Measurements from ENCODE around the gene ABCC8.

The ABCC8 gene

DNA sequence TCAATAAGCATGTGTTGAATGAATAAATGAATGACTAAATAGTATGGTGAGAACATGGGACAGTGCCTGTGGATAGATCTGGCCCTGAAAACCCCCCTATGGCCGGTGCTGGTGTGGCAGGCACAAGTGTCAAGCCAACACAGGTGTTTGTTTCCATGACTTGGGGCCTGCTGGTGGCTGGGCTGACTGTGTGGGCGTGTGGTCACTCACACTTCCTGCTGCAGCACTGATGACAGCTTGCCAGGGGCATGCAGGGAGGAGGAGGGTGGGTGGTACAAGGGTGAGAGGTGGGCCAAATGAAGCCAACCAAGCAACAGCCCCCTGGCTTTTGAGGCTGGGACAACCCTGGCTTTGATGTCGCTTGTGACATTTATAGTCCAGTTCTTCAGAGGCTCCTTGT is 30.3 kb upstream of the ABCC8 start:
- H3K27ac ChIP-seq (ENCODE audit: low read depth in 2 of 2, low read length in 2 of 2): no peak overlapping the region
- H3K4me1 ChIP-seq (ENCODE audit: control insufficient read depth in 2 of 2, insufficient read depth in 2 of 2, low read length in 2 of 2): no peaks in the 10 kb centered on the region
- H3K9me3 ChIP-seq (ENCODE audit: control insufficient read depth in 2 of 2, low read length in 2 of 2): no peaks in the 10 kb centered on the region
- H3K27me3 ChIP-seq (ENCODE audit: control insufficient read depth in 2 of 2, insufficient read depth in 2 of 2, low read length in 2 of 2): no peaks in the 10 kb centered on the region
- H3K9ac ChIP-seq (ENCODE audit: low read depth in 1 of 2, low read length in 2 of 2): no peak overlapping the region
- no peak overlapping the region for H3K4me3 ChIP-seq (ENCODE audit: low read length in 2 of 2)
- peaks cover 9 to 21% of the 10 kb centered on the region in 2 donors for H3K36me3 ChIP-seq (ENCODE audit: control insufficient read depth in 2 of 2, insufficient read depth in 2 of 2, low read length in 2 of 2)

DNA sequence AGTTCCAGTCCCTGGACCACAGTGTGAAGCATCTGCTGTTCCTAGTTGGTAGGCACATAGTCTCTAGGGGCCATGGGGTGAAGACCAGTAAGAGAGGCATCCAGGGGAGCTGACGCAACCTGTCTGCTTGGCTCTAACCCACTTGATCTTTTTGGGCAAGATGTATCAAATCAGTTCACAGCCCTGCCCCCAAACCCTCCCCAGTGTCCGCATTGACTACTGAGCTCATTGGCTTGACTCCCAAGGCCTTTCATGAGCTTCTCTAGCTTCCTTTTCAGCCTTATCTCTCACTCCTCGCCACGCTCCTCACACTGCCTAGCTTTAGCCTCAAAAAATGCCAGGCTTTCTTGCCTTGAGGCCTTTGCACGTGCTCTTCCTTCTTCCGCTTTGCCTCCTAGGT is 29.7 kb upstream of the ABCC8 start:
- no peaks in the 10 kb centered on the region for H3K9me3 ChIP-seq (ENCODE audit: control insufficient read depth in 2 of 2, low read length in 2 of 2)
- H3K27ac ChIP-seq (ENCODE audit: low read depth in 2 of 2, low read length in 2 of 2): no peak overlapping the region
- H3K36me3 ChIP-seq (ENCODE audit: control insufficient read depth in 2 of 2, insufficient read depth in 2 of 2, low read length in 2 of 2): peaks cover 9 to 15% of the 10 kb centered on the region in 2 donors

DNA sequence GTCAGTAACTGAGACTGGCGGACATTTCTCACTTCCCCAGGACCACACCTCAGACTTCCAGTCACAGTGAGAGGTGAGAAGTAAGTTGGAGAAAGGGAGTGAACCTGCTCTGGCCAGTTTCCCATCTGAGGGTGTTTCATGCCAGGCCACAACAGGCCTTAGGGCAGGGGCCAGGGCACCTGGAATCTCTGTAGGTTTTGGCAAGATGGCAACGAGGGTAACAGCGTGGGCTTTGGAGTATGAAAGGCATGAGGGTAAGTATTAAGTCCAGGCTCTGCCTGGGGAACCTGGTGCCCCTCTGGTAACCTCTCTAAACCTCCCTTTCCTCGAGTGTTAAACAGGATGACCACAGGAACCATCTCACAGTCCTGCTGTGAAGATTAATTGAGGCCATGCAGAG is 28.5 kb upstream of the ABCC8 start:
- peaks cover 8 to 11% of the 10 kb centered on the region in 2 donors for H3K36me3 ChIP-seq (ENCODE audit: control insufficient read depth in 2 of 2, insufficient read depth in 2 of 2, low read length in 2 of 2)
- no peak overlapping the region for H3K9ac ChIP-seq (ENCODE audit: low read depth in 1 of 2, low read length in 2 of 2)
- no peaks in the 10 kb centered on the region for H3K27me3 ChIP-seq (ENCODE audit: control insufficient read depth in 2 of 2, insufficient read depth in 2 of 2, low read length in 2 of 2)
- H3K4me1 ChIP-seq (ENCODE audit: control insufficient read depth in 2 of 2, insufficient read depth in 2 of 2, low read length in 2 of 2): no peaks in the 10 kb centered on the region
- no peak overlapping the region for H3K27ac ChIP-seq (ENCODE audit: low read depth in 2 of 2, low read length in 2 of 2)
- H3K4me3 ChIP-seq (ENCODE audit: low read length in 2 of 2): no peak overlapping the region
- H3K9me3 ChIP-seq (ENCODE audit: control insufficient read depth in 2 of 2, low read length in 2 of 2): no peaks in the 10 kb centered on the region

More for the DNA sequence above, 29.7 kb upstream of the ABCC8 start:
- no peaks in the 10 kb centered on the region for H3K4me1 ChIP-seq (ENCODE audit: control insufficient read depth in 2 of 2, insufficient read depth in 2 of 2, low read length in 2 of 2)
- no peaks in the 10 kb centered on the region for H3K27me3 ChIP-seq (ENCODE audit: control insufficient read depth in 2 of 2, insufficient read depth in 2 of 2, low read length in 2 of 2)
- no peak overlapping the region for H3K9ac ChIP-seq (ENCODE audit: low read depth in 1 of 2, low read length in 2 of 2)
- no peak overlapping the region for H3K4me3 ChIP-seq (ENCODE audit: low read length in 2 of 2)

DNA sequence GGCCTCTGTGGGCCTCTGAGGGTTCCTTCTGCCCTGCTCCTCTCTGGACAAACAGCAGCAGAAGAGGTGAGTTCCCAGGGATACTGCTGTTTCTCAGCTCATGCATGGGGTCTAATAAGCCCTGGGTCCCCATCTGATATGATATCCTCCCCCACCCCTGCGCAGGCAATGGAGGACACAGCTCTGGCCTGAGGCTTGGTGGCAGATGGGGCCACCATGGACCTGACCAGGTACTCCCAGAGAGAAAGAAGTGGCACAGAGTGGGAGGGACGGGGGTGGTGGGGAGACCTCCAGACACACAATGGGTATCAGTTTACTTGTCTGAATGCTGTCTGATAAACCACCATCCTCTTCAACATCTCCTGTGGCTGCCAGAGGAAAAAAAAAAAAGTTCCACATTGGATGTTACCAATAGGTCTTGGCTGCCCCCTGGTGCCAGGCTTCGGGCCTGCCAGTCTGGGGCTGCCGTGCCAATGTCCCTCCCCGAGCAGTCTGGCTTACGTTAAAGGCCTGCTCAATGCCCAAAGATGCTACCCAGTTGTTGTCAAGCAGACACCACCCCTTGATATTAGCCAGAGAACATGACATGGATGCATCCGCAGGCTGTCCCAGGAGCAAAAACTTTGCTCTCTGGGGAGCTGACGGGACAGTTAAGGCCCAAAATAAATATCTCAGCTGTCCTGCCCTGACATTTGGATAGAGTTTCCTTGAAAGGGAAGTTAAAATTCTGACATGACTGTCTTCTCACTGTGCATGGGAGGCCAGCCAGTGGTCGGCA is 27.9 kb upstream of the ABCC8 start:
- no peak overlapping the region for H3K9ac ChIP-seq (ENCODE audit: low read depth in 1 of 2, low read length in 2 of 2)
- no peaks in the 10 kb centered on the region for H3K9me3 ChIP-seq (ENCODE audit: control insufficient read depth in 2 of 2, low read length in 2 of 2)
- H3K4me3 ChIP-seq (ENCODE audit: low read length in 2 of 2): no peak overlapping the region
- H3K27me3 ChIP-seq (ENCODE audit: control insufficient read depth in 2 of 2, insufficient read depth in 2 of 2, low read length in 2 of 2): no peaks in the 10 kb centered on the region
- H3K4me1 ChIP-seq (ENCODE audit: control insufficient read depth in 2 of 2, insufficient read depth in 2 of 2, low read length in 2 of 2): no peaks in the 10 kb centered on the region
- H3K27ac ChIP-seq (ENCODE audit: low read depth in 2 of 2, low read length in 2 of 2): no peak overlapping the region
- H3K36me3 ChIP-seq (ENCODE audit: control insufficient read depth in 2 of 2, insufficient read depth in 2 of 2, low read length in 2 of 2): peaks cover 9% of the 10 kb centered on the region in 2 donors

DNA sequence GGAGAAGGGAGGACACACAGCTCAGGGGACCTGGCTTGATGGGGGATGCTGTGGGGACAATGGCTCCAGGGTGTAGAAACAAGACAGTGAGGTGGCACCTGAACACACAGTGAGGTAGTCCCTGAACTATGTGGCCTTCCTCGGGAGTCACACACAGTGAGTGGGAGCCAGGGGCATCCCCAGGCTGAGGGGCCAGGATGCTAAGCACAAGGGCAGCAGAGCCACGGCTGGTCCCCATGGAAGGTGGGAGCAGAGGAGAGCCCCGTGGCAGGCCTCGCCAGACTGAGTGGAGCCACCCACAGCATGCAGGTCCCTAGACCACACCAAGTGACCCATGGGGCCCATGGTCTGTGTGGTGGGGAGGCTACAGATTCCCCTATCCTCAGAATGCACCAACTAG is 26.0 kb upstream of the ABCC8 start:
- no peaks in the 10 kb centered on the region for H3K4me1 ChIP-seq (ENCODE audit: control insufficient read depth in 2 of 2, insufficient read depth in 2 of 2, low read length in 2 of 2)
- H3K27me3 ChIP-seq (ENCODE audit: control insufficient read depth in 2 of 2, insufficient read depth in 2 of 2, low read length in 2 of 2): no peaks in the 10 kb centered on the region
- H3K4me3 ChIP-seq (ENCODE audit: low read length in 2 of 2): no peak overlapping the region
- no peaks in the 10 kb centered on the region for H3K9me3 ChIP-seq (ENCODE audit: control insufficient read depth in 2 of 2, low read length in 2 of 2)
- no peak overlapping the region for H3K9ac ChIP-seq (ENCODE audit: low read depth in 1 of 2, low read length in 2 of 2)
- H3K27ac ChIP-seq (ENCODE audit: low read depth in 2 of 2, low read length in 2 of 2): no peak overlapping the region
- peaks cover 12 to 13% of the 10 kb centered on the region in 2 donors for H3K36me3 ChIP-seq (ENCODE audit: control insufficient read depth in 2 of 2, insufficient read depth in 2 of 2, low read length in 2 of 2)

DNA sequence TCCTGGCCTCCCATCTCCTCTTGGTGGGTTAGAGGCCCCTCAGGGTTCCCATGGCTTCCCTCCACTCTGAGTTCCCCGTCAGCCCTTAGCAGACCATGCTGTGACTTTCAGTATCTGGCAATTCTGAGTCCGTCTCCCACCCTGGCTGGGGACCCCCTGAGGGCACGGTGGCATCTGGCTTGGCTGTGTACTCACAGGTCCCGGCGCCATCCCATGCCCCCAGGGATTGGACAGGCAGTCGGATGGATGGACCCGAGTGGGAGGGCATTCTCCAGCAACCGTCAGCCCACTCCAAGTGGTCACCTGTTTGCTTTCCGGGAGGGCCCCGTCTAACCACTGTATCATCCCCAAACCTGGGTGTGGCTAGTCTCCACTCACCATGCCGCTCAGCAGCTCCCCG is 24.0 kb upstream of the ABCC8 start:
- H3K4me3 ChIP-seq (ENCODE audit: low read length in 2 of 2): no peak overlapping the region
- peaks cover 15 to 22% of the 10 kb centered on the region in 2 donors for H3K36me3 ChIP-seq (ENCODE audit: control insufficient read depth in 2 of 2, insufficient read depth in 2 of 2, low read length in 2 of 2)
- no peaks in the 10 kb centered on the region for H3K27me3 ChIP-seq (ENCODE audit: control insufficient read depth in 2 of 2, insufficient read depth in 2 of 2, low read length in 2 of 2)

DNA sequence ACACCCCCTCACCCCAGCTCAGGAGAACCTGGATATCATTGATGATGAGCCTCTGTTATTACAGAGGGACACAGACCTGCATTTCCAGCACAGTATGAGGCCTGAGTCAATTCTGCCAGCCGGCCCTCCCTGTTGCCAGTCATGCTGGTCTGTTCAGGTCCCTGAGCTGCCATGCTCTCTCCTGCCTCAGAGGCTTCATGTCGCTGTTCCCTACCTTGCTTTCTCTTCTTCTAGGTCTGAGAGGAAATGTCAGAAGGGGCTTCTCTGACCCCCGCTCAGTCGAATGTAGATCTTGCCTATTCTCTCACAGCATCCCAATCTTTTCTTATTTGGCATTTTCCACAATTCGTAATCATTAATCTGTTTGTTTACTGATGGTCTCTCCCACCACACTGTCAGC is 21.8 kb upstream of the ABCC8 start:
- Histone ChIP-seq H3K4me3 (ENCODE audit: low read length in 2 of 2) (no peak overlapping the region), H3K9ac (ENCODE audit: low read depth in 1 of 2, low read length in 2 of 2) (no peak overlapping the region), H3K27ac (ENCODE audit: low read depth in 2 of 2, low read length in 2 of 2) (no peak overlapping the region), H3K9me3 (ENCODE audit: control insufficient read depth in 2 of 2, low read length in 2 of 2) (no peaks in the 10 kb centered on the region), H3K36me3 (ENCODE audit: control insufficient read depth in 2 of 2, insufficient read depth in 2 of 2, low read length in 2 of 2) (peaks cover 15 to 22% of the 10 kb centered on the region in 2 donors), H3K4me1 (ENCODE audit: control insufficient read depth in 2 of 2, insufficient read depth in 2 of 2, low read length in 2 of 2) (no peaks in the 10 kb centered on the region), H3K27me3 (ENCODE audit: control insufficient read depth in 2 of 2, insufficient read depth in 2 of 2, low read length in 2 of 2) (no peaks in the 10 kb centered on the region)

More for the DNA sequence above, 24.0 kb upstream of the ABCC8 start:
- Histone ChIP-seq H3K4me1 (ENCODE audit: control insufficient read depth in 2 of 2, insufficient read depth in 2 of 2, low read length in 2 of 2) (no peaks in the 10 kb centered on the region), H3K9me3 (ENCODE audit: control insufficient read depth in 2 of 2, low read length in 2 of 2) (no peaks in the 10 kb centered on the region), H3K9ac (ENCODE audit: low read depth in 1 of 2, low read length in 2 of 2) (no peak overlapping the region), H3K27ac (ENCODE audit: low read depth in 2 of 2, low read length in 2 of 2) (no peak overlapping the region)

DNA sequence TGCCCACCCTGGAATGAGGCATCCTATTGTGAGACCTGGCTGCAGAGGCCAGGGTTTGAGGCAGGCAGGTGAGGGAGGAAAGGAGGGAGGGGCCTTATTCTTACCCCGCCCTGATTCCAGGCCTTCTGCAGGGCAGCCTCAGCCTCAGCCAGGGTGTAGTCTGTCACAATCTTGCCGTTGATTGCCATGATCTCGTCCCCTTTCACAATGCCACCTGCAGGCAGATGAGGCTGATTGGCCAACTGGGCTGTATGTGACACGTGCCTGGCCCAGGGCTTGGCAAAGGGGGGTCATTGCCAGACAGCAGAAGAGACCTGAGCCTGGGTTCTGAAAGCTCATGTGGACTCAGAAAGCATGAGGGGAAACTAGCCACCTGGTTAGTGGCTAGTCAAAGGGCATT is 21.4 kb upstream of the ABCC8 start:
- H3K36me3 ChIP-seq (ENCODE audit: control insufficient read depth in 2 of 2, insufficient read depth in 2 of 2, low read length in 2 of 2): peaks cover 15 to 22% of the 10 kb centered on the region in 2 donors

DNA sequence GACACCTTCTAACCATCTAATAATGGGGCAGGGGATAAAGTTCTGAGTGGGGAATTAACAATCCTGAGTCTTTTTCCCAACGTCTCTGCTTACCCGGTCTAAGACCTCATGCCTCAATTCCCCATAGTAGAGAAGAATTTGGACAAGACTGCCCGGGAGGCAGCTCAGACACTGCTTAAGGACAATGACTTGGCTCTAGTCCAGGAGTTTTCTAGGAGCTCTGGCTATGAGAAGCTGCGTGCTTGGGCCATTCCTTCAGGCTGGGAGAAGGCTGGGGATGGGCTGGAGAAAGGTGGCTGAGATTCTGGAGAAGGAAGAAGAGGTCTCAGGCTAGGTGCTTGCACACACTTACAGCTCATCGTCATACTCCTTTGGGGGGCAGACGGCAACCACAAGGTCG is 19.8 kb upstream of the ABCC8 start:
- H3K36me3 ChIP-seq (ENCODE audit: control insufficient read depth in 2 of 2, insufficient read depth in 2 of 2, low read length in 2 of 2): peaks cover 15 to 22% of the 10 kb centered on the region in 2 donors
- H3K27me3 ChIP-seq (ENCODE audit: control insufficient read depth in 2 of 2, insufficient read depth in 2 of 2, low read length in 2 of 2): no peaks in the 10 kb centered on the region
- H3K9ac ChIP-seq (ENCODE audit: low read depth in 1 of 2, low read length in 2 of 2): no peak overlapping the region
- H3K27ac ChIP-seq (ENCODE audit: low read depth in 2 of 2, low read length in 2 of 2): no peak overlapping the region
- no peaks in the 10 kb centered on the region for H3K9me3 ChIP-seq (ENCODE audit: control insufficient read depth in 2 of 2, low read length in 2 of 2)
- no peak overlapping the region for H3K4me3 ChIP-seq (ENCODE audit: low read length in 2 of 2)
- H3K4me1 ChIP-seq (ENCODE audit: control insufficient read depth in 2 of 2, insufficient read depth in 2 of 2, low read length in 2 of 2): no peaks in the 10 kb centered on the region

More for the DNA sequence above, 21.4 kb upstream of the ABCC8 start:
- Histone ChIP-seq H3K4me3 (ENCODE audit: low read length in 2 of 2) (no peak overlapping the region), H3K9me3 (ENCODE audit: control insufficient read depth in 2 of 2, low read length in 2 of 2) (no peaks in the 10 kb centered on the region), H3K4me1 (ENCODE audit: control insufficient read depth in 2 of 2, insufficient read depth in 2 of 2, low read length in 2 of 2) (no peaks in the 10 kb centered on the region), H3K9ac (ENCODE audit: low read depth in 1 of 2, low read length in 2 of 2) (no peak overlapping the region), H3K27me3 (ENCODE audit: control insufficient read depth in 2 of 2, insufficient read depth in 2 of 2, low read length in 2 of 2) (no peaks in the 10 kb centered on the region), H3K27ac (ENCODE audit: low read depth in 2 of 2, low read length in 2 of 2) (no peak overlapping the region)

DNA sequence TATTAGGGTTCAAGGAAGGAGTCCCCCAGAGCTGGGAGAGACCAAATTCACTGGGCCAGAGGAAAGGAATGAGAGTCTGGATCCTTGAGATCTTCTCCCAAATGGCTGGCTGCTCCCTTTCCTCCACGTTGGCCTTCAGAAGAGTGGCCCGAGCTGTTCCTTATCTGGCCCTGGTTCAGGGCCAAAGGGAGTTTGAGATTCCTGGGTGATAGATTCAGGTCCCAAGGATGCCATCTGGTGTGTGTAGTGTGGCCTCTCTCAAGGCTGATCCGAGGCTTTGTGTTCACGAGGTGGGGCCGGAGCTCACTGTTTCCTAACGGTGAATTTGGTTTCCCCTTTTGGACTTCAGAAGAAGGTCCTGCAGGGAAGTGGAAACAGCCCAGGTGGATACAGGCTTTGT is 17.4 kb upstream of the ABCC8 start:
- Histone ChIP-seq H3K9ac (ENCODE audit: low read depth in 1 of 2, low read length in 2 of 2) (no peak overlapping the region), H3K27ac (ENCODE audit: low read depth in 2 of 2, low read length in 2 of 2) (no peak overlapping the region)

More for the DNA sequence above, 17.4 kb upstream of the ABCC8 start:
- H3K4me1 ChIP-seq (ENCODE audit: control insufficient read depth in 2 of 2, insufficient read depth in 2 of 2, low read length in 2 of 2): no peaks in the 10 kb centered on the region
- peaks cover 6 to 13% of the 10 kb centered on the region in 2 donors for H3K36me3 ChIP-seq (ENCODE audit: control insufficient read depth in 2 of 2, insufficient read depth in 2 of 2, low read length in 2 of 2)
- H3K27me3 ChIP-seq (ENCODE audit: control insufficient read depth in 2 of 2, insufficient read depth in 2 of 2, low read length in 2 of 2): no peaks in the 10 kb centered on the region
- H3K9me3 ChIP-seq (ENCODE audit: control insufficient read depth in 2 of 2, low read length in 2 of 2): no peaks in the 10 kb centered on the region
- no peak overlapping the region for H3K4me3 ChIP-seq (ENCODE audit: low read length in 2 of 2)
